Measurements from ENCODE around the gene ADAT3. TPM values are rescaled to one million over a fixed set of nuclear protein-coding genes. Genes with fewer than 3 reads are reported as not detected.

The ADAT3 gene
- total RNA-seq = 1.8 and 8.6 TPM in 2 replicates

DNA sequence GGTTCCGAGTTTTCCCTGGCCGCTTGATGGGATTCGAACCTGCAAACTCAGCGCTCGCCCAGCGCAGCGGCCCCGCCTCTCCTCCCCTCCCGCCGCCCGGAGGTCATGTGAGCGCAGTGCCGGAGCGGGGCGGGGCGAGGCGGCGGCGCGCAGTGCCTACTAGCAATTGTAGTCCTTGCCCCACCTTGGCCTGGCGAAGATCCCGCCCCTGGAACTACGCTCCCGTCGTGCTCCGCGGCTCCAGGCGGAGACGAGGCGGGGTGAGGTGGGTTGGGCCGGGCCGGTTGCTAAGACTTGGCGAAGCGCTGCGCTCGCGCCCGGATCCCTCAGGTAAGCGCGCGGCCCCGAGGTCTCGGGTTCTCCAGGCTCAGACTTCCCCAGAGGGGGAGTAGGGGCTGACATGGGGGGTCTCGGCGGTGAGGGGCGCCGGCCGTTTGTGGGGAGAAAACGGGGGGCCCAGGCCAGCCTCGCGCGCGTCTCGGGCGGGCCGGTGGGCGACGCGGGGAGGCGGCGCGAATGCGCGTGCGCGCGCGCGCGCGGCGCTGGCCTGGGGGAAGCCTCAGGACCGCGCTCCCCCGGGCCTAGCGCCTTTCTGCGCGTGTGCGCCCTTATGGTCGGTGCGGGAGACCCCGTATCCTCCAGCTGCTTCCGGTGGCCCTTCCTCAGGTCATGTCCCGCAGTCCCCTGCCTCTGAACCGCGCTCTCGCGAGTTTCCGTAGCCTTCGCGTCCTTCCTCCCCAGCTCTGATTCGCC is at the start of gene ADAT3, which contains the start of gene SCAMP4:
TSS of gene ADAT3 (plus strand) at position 290 of the 753 bp plus-strand sequence. CDS start 6,649 bp downstream, outside the sequence.
TSS of gene SCAMP4 (plus strand) at position 290 of the 753 bp plus-strand sequence. CDS start 9,621 bp downstream, outside the sequence.
- Histone ChIP-seq H3K27me3 (ENCODE audit: control insufficient read depth, insufficient read depth, low read length) (no peaks in the 10 kb centered on the region), H3K4me3 (ENCODE audit: low read depth, low read length) (peak within 1 kb of the TSS; percentile 75), H3K36me3 (ENCODE audit: control insufficient read depth, insufficient read depth, low read length) (no peaks in the 10 kb centered on the region)
- DNase-seq (ENCODE audit: low read depth) = peak; percentile 94
- TF ChIP-seq, protein P1, sequence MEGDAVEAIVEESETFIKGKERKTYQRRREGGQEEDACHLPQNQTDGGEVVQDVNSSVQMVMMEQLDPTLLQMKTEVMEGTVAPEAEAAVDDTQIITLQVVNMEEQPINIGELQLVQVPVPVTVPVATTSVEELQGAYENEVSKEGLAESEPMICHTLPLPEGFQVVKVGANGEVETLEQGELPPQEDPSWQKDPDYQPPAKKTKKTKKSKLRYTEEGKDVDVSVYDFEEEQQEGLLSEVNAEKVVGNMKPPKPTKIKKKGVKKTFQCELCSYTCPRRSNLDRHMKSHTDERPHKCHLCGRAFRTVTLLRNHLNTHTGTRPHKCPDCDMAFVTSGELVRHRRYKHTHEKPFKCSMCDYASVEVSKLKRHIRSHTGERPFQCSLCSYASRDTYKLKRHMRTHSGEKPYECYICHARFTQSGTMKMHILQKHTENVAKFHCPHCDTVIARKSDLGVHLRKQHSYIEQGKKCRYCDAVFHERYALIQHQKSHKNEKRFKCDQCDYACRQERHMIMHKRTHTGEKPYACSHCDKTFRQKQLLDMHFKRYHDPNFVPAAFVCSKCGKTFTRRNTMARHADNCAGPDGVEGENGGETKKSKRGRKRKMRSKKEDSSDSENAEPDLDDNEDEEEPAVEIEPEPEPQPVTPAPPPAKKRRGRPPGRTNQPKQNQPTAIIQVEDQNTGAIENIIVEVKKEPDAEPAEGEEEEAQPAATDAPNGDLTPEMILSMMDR (IDR thresholded peaks at IDR 0.05; ENCODE audit: insufficient read depth, low read length, poor library complexity, severe bottlenecking) = no peak

DNA sequence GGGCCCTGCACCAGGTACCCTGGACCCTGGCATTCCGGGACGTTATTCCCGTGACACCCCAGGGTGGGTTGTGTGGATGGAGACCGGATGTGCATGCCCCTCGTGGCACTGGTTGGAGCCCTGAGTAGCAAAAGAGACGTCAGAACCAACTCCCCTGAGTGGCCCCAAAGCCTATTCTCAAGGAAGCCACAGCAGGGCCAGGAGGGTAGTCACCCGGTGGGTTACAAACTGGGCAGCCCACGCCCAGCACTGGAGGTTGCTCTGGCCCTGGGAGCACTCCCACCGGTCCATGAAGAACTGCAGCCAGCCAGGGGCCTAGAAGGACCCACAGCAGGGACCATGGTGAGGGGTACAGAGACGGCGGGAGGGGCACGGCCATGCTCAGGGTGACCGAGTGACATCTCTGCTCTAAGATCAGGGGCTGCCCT is 49.4 kb upstream of the ADAT3 start:
- H3K36me3 ChIP-seq (ENCODE audit: control insufficient read depth, insufficient read depth, low read length) = no peaks in the 10 kb centered on the region
- TF ChIP-seq, protein P1 (IDR thresholded peaks at IDR 0.05; ENCODE audit: insufficient read depth, low read length, poor library complexity, severe bottlenecking) = no peak
- H3K4me3 ChIP-seq (ENCODE audit: low read depth, low read length) = peak overlapping the region; percentile 12
- no peak for DNase-seq (ENCODE audit: low read depth)
- H3K27me3 ChIP-seq (ENCODE audit: control insufficient read depth, insufficient read depth, low read length) = no peaks in the 10 kb centered on the region

DNA sequence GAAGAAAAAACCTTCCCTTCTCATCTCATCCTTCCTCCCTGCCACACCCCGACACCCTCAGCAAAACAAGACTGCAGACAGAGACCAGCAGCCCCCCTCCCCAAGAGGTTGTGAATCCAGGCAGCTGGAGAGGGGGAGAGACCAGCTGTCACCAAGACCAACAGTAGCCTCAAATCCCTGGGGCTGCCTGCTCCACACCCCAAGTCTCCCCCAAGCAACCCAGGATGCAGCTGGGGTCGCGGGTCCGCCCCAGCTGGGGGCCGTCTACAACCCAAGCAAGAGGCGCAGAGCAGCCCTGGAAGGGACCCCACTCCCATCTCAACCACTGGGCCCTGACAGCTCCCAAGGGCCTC is 48.9 kb upstream of the ADAT3 start:
- Histone ChIP-seq H3K4me3 (ENCODE audit: low read depth, low read length) (peak overlapping the region; percentile 23), H3K27me3 (ENCODE audit: control insufficient read depth, insufficient read depth, low read length) (no peaks in the 10 kb centered on the region), H3K36me3 (ENCODE audit: control insufficient read depth, insufficient read depth, low read length) (no peaks in the 10 kb centered on the region)
- DNase-seq (ENCODE audit: low read depth) = no peak
- TF ChIP-seq, protein P1 (IDR thresholded peaks at IDR 0.05; ENCODE audit: insufficient read depth, low read length, poor library complexity, severe bottlenecking) = no peak

DNA sequence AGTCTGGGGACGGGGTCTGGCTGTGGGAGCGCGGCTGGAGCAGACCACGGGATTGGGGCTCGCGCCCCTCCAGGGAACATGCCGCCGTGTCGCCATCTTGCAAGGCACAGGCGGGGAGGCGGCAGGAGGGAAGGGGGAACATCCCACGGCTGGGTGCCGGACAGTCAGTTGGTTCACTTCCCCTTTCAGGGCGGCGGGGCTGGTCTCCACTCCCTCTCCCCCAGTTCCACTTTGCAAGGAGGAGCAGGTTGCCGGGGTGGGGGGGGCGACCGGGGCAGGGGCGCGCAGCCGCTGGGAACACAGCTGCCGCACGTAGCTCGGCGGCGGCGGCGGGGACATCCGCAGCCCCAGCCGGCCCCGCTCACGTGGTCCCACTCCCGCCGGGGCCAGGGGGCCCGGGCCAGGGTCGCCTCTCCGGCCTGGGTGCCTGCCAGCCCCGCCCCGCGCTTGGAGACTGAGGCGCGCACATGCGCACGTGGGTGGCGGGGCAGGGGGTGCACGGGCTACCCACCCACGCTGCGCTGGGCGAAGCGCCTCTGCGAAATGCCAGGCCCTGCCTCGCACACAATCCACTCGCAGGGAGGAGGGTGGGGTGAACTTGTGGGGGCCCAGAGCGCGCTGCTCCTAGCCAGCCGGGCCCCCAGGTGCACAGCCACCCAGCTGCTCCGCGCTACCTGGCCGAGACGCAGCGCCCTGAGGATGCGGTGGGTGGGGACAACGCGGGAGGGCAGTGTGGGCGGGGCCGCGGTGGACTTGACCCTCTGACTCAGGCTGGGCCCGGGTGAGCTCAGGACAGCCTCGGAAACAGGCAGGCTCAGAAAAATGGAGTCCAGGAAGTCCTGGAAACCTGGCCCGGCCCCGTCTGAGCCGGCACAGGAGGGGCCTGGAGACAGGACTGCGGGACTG is 48.2 kb upstream of the ADAT3 start:
- TF ChIP-seq, protein P1 (IDR thresholded peaks at IDR 0.05; ENCODE audit: insufficient read depth, low read length, poor library complexity, severe bottlenecking) = no peak
- no peak for DNase-seq (ENCODE audit: low read depth)
- Histone ChIP-seq H3K4me3 (ENCODE audit: low read depth, low read length) (peak overlapping the region; percentile 39), H3K36me3 (ENCODE audit: control insufficient read depth, insufficient read depth, low read length) (no peaks in the 10 kb centered on the region), H3K27me3 (ENCODE audit: control insufficient read depth, insufficient read depth, low read length) (no peaks in the 10 kb centered on the region)

DNA sequence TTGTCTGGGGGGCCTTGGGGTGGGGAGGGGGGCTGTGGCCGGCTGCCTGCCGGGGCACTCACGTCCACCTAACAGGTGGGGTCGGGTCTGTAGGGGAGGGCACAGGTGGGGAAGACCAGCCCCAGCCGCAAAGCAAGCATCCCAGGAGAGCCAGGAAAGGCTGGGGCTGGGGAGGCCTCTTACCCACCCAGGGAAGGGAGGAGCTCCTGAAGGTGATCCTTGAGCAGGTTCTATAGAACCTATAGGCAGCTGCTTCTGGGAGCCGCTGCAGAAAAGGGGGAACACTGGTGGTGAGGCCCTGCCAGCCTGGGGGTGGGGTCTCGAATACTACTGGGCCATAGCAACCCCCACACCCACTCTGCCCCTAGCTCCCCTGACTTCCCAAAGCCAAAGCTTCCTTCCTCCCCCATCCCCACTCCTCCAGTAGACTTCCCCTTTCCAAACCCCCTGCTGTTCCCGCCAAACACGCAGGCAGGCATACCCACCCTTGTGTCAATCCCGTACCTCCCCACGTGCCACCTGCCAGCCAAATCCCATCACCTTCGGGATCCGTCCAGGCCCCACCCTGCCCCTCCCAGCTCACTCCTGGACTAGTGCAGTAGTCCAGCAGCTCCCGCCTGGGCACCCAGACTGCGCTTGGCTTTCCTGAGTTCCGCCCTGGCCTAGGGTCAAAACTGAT is 47.4 kb upstream of the ADAT3 start:
- TF ChIP-seq, protein P1 (IDR thresholded peaks at IDR 0.05; ENCODE audit: insufficient read depth, low read length, poor library complexity, severe bottlenecking) = no peak
- no peak for DNase-seq (ENCODE audit: low read depth)
- Histone ChIP-seq H3K27me3 (ENCODE audit: control insufficient read depth, insufficient read depth, low read length) (no peaks in the 10 kb centered on the region), H3K4me3 (ENCODE audit: low read depth, low read length) (peak overlapping the region; percentile 39), H3K36me3 (ENCODE audit: control insufficient read depth, insufficient read depth, low read length) (no peaks in the 10 kb centered on the region)

Data from kidney epithelial cell (primary cell).